K562 (cell line): ENCODE results near the gene GDF15. TPM values are rescaled to one million over a fixed set of nuclear protein-coding genes. Genes with fewer than 3 reads are reported as not detected.

Source experiments
- AFF1 ChIP-seq, 2 experiments: fragments of 450-650 bp; IDR thresholded peaks; 2 replicates each; pipeline ENCODE4 v1.6.1; 2018; ENCODE audit warnings: mild to moderate bottlenecking in 2 of 2, low read depth in 1 of 2; ENCODE audit not compliant: partially characterized antibody in 2 of 2
- CREB1 ChIP-seq, 2 experiments: sonication (generic) in 1 of 2; formaldehyde crosslinking in 1 of 2; IDR thresholded peaks; 2 replicates each; pipeline versions ENCODE4 v1.6.1 to v1.8.0; 2012 to 2022; ENCODE audit warnings: inconsistent platforms in 1 of 2, mild to moderate bottlenecking in 1 of 2, missing genetic modification reagents in 1 of 2, moderate library complexity in 1 of 2
- E2F4 ChIP-seq: sonication (generic); formaldehyde crosslinking; IDR thresholded peaks from 2 replicates; pipeline ENCODE4 v1.8.0; 2022; ENCODE audit warnings: mild to moderate bottlenecking, low read depth, missing genetic modification reagents
- ESRRB ChIP-seq: fragments of 250-450 bp; sonication (Bioruptor Pico); IDR thresholded peaks from 2 replicates; pipeline ENCODE4 v1.5.0; 2020; ENCODE audit warnings: mild to moderate bottlenecking, moderate library complexity, borderline replicate concordance
- FOXP4 ChIP-seq: sonication (generic); formaldehyde crosslinking; IDR thresholded peaks from 2 replicates; pipeline ENCODE4 v1.8.0; 2022; ENCODE audit warnings: mild to moderate bottlenecking, missing genetic modification reagents, borderline replicate concordance
- GABPB2 ChIP-seq: fragments of 250-450 bp; sonication (Bioruptor Pico); conservative IDR thresholded peaks from 2 replicates; pipeline ENCODE4 v1.5.1; 2021; ENCODE audit warnings: mild to moderate bottlenecking
- MAFF ChIP-seq: IDR thresholded peaks from 2 replicates; pipeline ENCODE4 v1.6.1; 2012; ENCODE audit warnings: low read length, improper control_type of control experiment
- MEF2D ChIP-seq: conservative IDR thresholded peaks from 2 replicates; pipeline ENCODE4 v1.6.1; 2016; ENCODE audit warnings: low read depth, missing genetic modification characterization, missing compliant biosample characterization
- NELFE ChIP-seq: IDR thresholded peaks from 2 replicates; pipeline ENCODE4 v1.6.1; 2011; ENCODE audit warnings: mild to moderate bottlenecking; ENCODE audit not compliant: insufficient read depth, insufficient read length
- PHF20 ChIP-seq: fragments of 450-650 bp; IDR thresholded peaks from 2 replicates; pipeline ENCODE4 v1.6.1; 2018; ENCODE audit not compliant: partially characterized antibody
- RAD51 ChIP-seq: fragments of 450-650 bp; IDR thresholded peaks from 2 replicates; pipeline ENCODE4 v1.7.1; 2016; ENCODE audit warnings: low read depth, mild to moderate bottlenecking, borderline replicate concordance
- RFX5 ChIP-seq: IDR thresholded peaks from 2 replicates; pipeline ENCODE4 v1.6.1; 2011; ENCODE audit warnings: low read depth, mild to moderate bottlenecking, improper control_type of control experiment, low read length
- SMAD3 ChIP-seq: fragments of 450-650 bp; formaldehyde crosslinking; conservative IDR thresholded peaks from 2 replicates; pipeline ENCODE4 v1.4.0; 2020; ENCODE audit warnings: mild to moderate bottlenecking
- STAT5A ChIP-seq: IDR thresholded peaks from 2 replicates; pipeline ENCODE4 v1.6.1; 2012; ENCODE audit warnings: low read length, inconsistent platforms, borderline replicate concordance
- ZHX1 ChIP-seq: fragments of 150-350 bp; conservative IDR thresholded peaks from 2 replicates; pipeline ENCODE4 v1.6.1; 2014; ENCODE audit warnings: low read length
- ZNF12 ChIP-seq: sonication (generic); formaldehyde crosslinking; IDR thresholded peaks from 2 replicates; pipeline ENCODE4 v1.4.0; 2020; ENCODE audit warnings: mild to moderate bottlenecking, missing genetic modification reagents
- ZNF699 ChIP-seq: fragments of 250-450 bp; sonication (Bioruptor Pico); IDR thresholded peaks from 2 replicates; pipeline ENCODE4 v1.8.0; 2021; ENCODE audit warnings: mild to moderate bottlenecking, moderate library complexity; ENCODE audit not compliant: insufficient replicate concordance
- polyA plus RNA-seq, 8 experiments: library from polyadenylated mRNA; depleted of rRNA in 4 of 8; stranded (reverse) in 5 of 8; unstranded in 3 of 8; fragments of >200 nt; fragmentation: Nextera tagmentation in 2 of 8; fragmentation: Illumina TruSeq in 1 of 8; extraction: Ambion mirVana in 2 of 8; extraction: Trizol in 1 of 8; gene quantifications; 2 replicates each; pipeline versions ENCODE4 v1.2.1 to v1.2.3, GENCODE V29; 2011 to 2014; ENCODE audit warnings: inconsistent platforms in 1 of 8, missing spikeins in 1 of 8
- total RNA-seq, 7 experiments: library from RNA; depleted of rRNA in 6 of 7; stranded (reverse); fragments of >200 nt in 6 of 7; fragmentation: Illumina TruSeq in 2 of 7; extraction: Trizol in 2 of 7; gene quantifications; 2 replicates each; pipeline versions ENCODE4 v1.2.1 to v1.2.3, GENCODE V29; 2011 to 2021; ENCODE audit warnings: low replicate concordance in 1 of 7

The GDF15 gene
- total and polyA plus RNA-seq, 9 of the 15 experiments (the other 6 are each of a cell fraction or from before 2014, with no cell fraction given): 2.3 to 82.4 (median 12.5) TPM

- TF ChIP-seq GABPB2 (CRISPR knock-in tag) (no peak), ZHX1 (no peak), AFF1 (IDR thresholded peaks at IDR 0.05; ENCODE audit: low read depth in 1 of 2, partially characterized antibody in 2 of 2) (no peak), ZNF12 (CRISPR knock-in tag) (no peak), RAD51 (no peak), E2F4 (no peak), STAT5A (no peak), MAFF (no peak), PHF20 (no peak), ZNF699 (CRISPR knock-in tag) (no peak), NELFE (no peak), RFX5 (no peak), FOXP4 (CRISPR knock-in tag) (no peak), SMAD3 (CRISPR knock-in tag) (no peak), CREB1 (IDR thresholded peaks at IDR 0.05) (no peak), CREB1 (CRISPR knock-in tag; IDR thresholded peaks at IDR 0.05) (no peak), ESRRB (CRISPR knock-in tag) (no peak), MEF2D (tag) (no peak)
Measured at GRCh38 chr19:18433735-18434398, 47.9 kb downstream of the GDF15 start (continued).
